Right atrium auricular region (tissue), 2 donors: Measurements from ENCODE around the gene OAT. TPM values are rescaled to one million over a fixed set of nuclear protein-coding genes. Genes with fewer than 3 reads are reported as not detected.
"Not testable (repeated sequence)": the region's sequence is repeated elsewhere in the genome, so short reads cannot be mapped to it uniquely, and the experiment has no call there.

Source experiments
- DNase-seq: peaks from one replicate; pipeline ENCODE4 v3.0.0-alpha.2; 2019; ENCODE audit warnings: low spot score
- H3K27ac ChIP-seq, 2 donors: fragments of 200-600 bp; sonication (generic); 1 replicate in 1 of 2; 2 replicates in 1 of 2; pipeline ENCODE4 v1.5.1; 2016 to 2019
- H3K27me3 ChIP-seq, 2 donors: fragments of 200-600 bp; sonication (generic); one replicate each; pipeline versions ENCODE4 v1.5.1 to v1.6.0; 2017 to 2019
- H3K36me3 ChIP-seq: fragments of 200-600 bp; sonication (generic); one replicate; pipeline ENCODE4 v1.5.1; 2016
- H3K4me1 ChIP-seq, 2 donors: fragments of 200-600 bp; sonication (generic); one replicate each; pipeline versions ENCODE4 v1.5.1 to v1.6.0; 2017 to 2019
- H3K4me3 ChIP-seq, 2 donors: fragments of 200-600 bp; sonication (generic); 1 replicate in 1 of 2; 2 replicates in 1 of 2; pipeline ENCODE4 v1.5.1; 2017 to 2019; ENCODE audit warnings: mild to moderate bottlenecking in 1 of 2, moderate library complexity in 1 of 2
- H3K9me3 ChIP-seq, 2 donors: fragments of 200-600 bp; sonication (generic); one replicate each; pipeline ENCODE4 v1.5.1; 2019
- CTCF ChIP-seq, 2 donors: fragments of 200-600 bp; sonication (generic); IDR thresholded peaks; one replicate each; pipeline ENCODE4 v1.5.1; 2019; ENCODE audit warnings: antibody characterized with exemption in 2 of 2
- total RNA-seq, 2 donors: library from RNA; depleted of rRNA; stranded (reverse); fragments of >200 nt; gene quantifications; one replicate each; pipeline ENCODE4 v1.1.0, GENCODE V29; 2016

OAT gene
- total RNA-seq, 2 donors from 2014 or later, result 42.1 to 49.8 TPM

- Histone ChIP-seq H3K9me3 (no peaks in the 10 kb centered on the region), H3K4me1 (no peaks in the 10 kb centered on the region), H3K4me3 (no peak overlapping the region), H3K36me3 (no peaks in the 10 kb centered on the region), H3K27me3 (no peaks in the 10 kb centered on the region), H3K27ac (no peak overlapping the region)
- no peak for DNase-seq
- no peak for TF ChIP-seq CTCF (IDR thresholded peaks at IDR 0.05)
These were observed 17.5 kb upstream of the OAT start for GRCh38 chr10:124436191-124436638.

GRCh38 chr10:124435683-124436082, 17.0 kb upstream of the OAT start:
- not testable (repeated sequence) for H3K27me3 ChIP-seq, H3K27ac ChIP-seq, H3K9me3 ChIP-seq, H3K4me1 ChIP-seq, H3K36me3 ChIP-seq, DNase-seq, H3K4me3 ChIP-seq

GRCh38 chr10:124433461-124433860, 14.7 kb upstream of the OAT start:
- Histone ChIP-seq H3K4me1 (no peaks in the 10 kb centered on the region), H3K36me3 (no peaks in the 10 kb centered on the region), H3K4me3 (no peak overlapping the region), H3K9me3 (no peaks in the 10 kb centered on the region), H3K27ac (no peak overlapping the region), H3K27me3 (no peaks in the 10 kb centered on the region)
- TF ChIP-seq CTCF (IDR thresholded peaks at IDR 0.05), result no peak
- no peak for DNase-seq

GRCh38 chr10:124430077-124430476, 11.4 kb upstream of the OAT start:
- no peaks in the 10 kb centered on the region for H3K4me1 ChIP-seq
- no peak overlapping the region for H3K4me3 ChIP-seq
- no peaks in the 10 kb centered on the region for H3K27me3 ChIP-seq
- no peaks in the 10 kb centered on the region for H3K36me3 ChIP-seq
- no peak overlapping the region for H3K27ac ChIP-seq
- no peak for DNase-seq
- H3K9me3 ChIP-seq, result no peaks in the 10 kb centered on the region
- no peak for TF ChIP-seq CTCF (IDR thresholded peaks at IDR 0.05)

- TF ChIP-seq CTCF (IDR thresholded peaks at IDR 0.05), result no peak
- no peaks in the 10 kb centered on the region for H3K36me3 ChIP-seq
- no peak overlapping the region for H3K27ac ChIP-seq
- H3K4me1 ChIP-seq, result no peaks in the 10 kb centered on the region
- no peaks in the 10 kb centered on the region for H3K27me3 ChIP-seq
- no peak for DNase-seq
- H3K9me3 ChIP-seq, result no peaks in the 10 kb centered on the region
- H3K4me3 ChIP-seq, result no peak overlapping the region
These were observed 10.9 kb upstream of the OAT start for GRCh38 chr10:124429576-124429975.

GRCh38 chr10:124428207-124428777, 9.6 kb upstream of the OAT start:
- no peak for TF ChIP-seq CTCF (IDR thresholded peaks at IDR 0.05)
- H3K27ac ChIP-seq, result no peak overlapping the region
- no peak overlapping the region for H3K4me3 ChIP-seq
- H3K36me3 ChIP-seq, result no peaks in the 10 kb centered on the region
- no peak for DNase-seq
- H3K4me1 ChIP-seq, result no peaks in the 10 kb centered on the region
- no peaks in the 10 kb centered on the region for H3K9me3 ChIP-seq
- H3K27me3 ChIP-seq, result no peaks in the 10 kb centered on the region
